B cell (primary cell): ENCODE measurements around the gene SIM1. TPM values are rescaled to one million over a fixed set of nuclear protein-coding genes. Genes with fewer than 3 reads are reported as not detected.

ENCODE experiments used
- ATAC-seq: fragments of 200-7000 bp; cut with Tn5 transposase; one replicate; pipeline ENCODE4 v1.10.0; 2021; ENCODE audit warnings: low read depth, mild to moderate bottlenecking, moderate number of reproducible peaks, moderate library complexity
- CTCF ChIA-PET: fragments of 350-600 bp; sonication (Branson Sonifier 250); formaldehyde crosslinking; loops from one replicate; lab custom pipeline; 2021; ENCODE audit warnings: antibody characterized with exemption, inconsistent platforms; lab: Charles Lee
- POLR2A ChIA-PET: fragments of 350-600 bp; sonication (Branson Sonifier 250); formaldehyde crosslinking; loops from one replicate; lab custom pipeline; 2021; ENCODE audit warnings: antibody characterized with exemption; lab: Charles Lee
- DNase-seq: peaks from one replicate; pipeline ENCODE4 v3.0.0; 2013
- H2AFZ ChIP-seq: 2 replicates; pipeline ENCODE4 v1.6.1; 2012; ENCODE audit warnings: mild to moderate bottlenecking, low read depth, low read length; ENCODE audit not compliant: insufficient read depth, poor library complexity, severe bottlenecking
- H3K27ac ChIP-seq, 2 donors: 1 replicate in 1 of 2; 2 replicates in 1 of 2; pipeline ENCODE4 v1.5.1; 2012 to 2013; ENCODE audit warnings: low read length in 2 of 2, mild to moderate bottlenecking in 2 of 2, moderate library complexity in 1 of 2
- H3K27me3 ChIP-seq, 4 experiments: fragments of 200-600 bp in 1 of 4; sonication (generic) in 1 of 4; replicated peaks in 1 of 4; 1 replicate in 2 of 4; 2 replicates in 2 of 4; pipeline versions ENCODE4 v1.6.1 to v1.7.0; 2013 to 2016; ENCODE audit warnings: low read length in 3 of 4, mild to moderate bottlenecking in 2 of 4, mixed read lengths in 1 of 4, moderate library complexity in 1 of 4; ENCODE audit not compliant: insufficient read depth in 4 of 4, control insufficient read depth in 3 of 4; ENCODE audit errors: control extremely low read depth in 1 of 4
- H3K36me3 ChIP-seq, 2 experiments: replicated peaks in 1 of 2; 1 replicate in 1 of 2; 2 replicates in 1 of 2; pipeline versions ENCODE4 v1.6.1 to v1.7.1; 2013; ENCODE audit warnings: low read length in 1 of 2; ENCODE audit not compliant: insufficient read depth in 2 of 2, control insufficient read depth in 1 of 2; ENCODE audit errors: control extremely low read depth in 1 of 2, extremely low read depth in 1 of 2
- H3K4me1 ChIP-seq, 2 donors: fragments of 200-600 bp in 1 of 2; sonication (generic) in 1 of 2; 1 replicate in 1 of 2; 2 replicates in 1 of 2; pipeline versions ENCODE4 v1.5.1 to v1.6.1; 2013 to 2017; ENCODE audit warnings: low read length in 2 of 2; ENCODE audit not compliant: control insufficient read depth in 2 of 2, insufficient read depth in 2 of 2
- H3K4me2 ChIP-seq: replicated peaks from 2 replicates; pipeline ENCODE3; 2012; ENCODE audit warnings: mild to moderate bottlenecking, low read depth, low read length; ENCODE audit not compliant: poor library complexity, severe bottlenecking
- H3K4me3 ChIP-seq, 5 experiments: fragments of 200-600 bp in 1 of 5; sonication (generic) in 1 of 5; 1 replicate in 3 of 5; 2 replicates in 2 of 5; pipeline versions ENCODE4 v1.5.1 to v1.7.0; 2011 to 2016; ENCODE audit warnings: low read length in 4 of 5, mild to moderate bottlenecking in 4 of 5, low read depth in 2 of 5, control low read depth in 1 of 5, moderate library complexity in 1 of 5; ENCODE audit not compliant: insufficient read depth in 1 of 5; ENCODE audit errors: control extremely low read depth in 1 of 5, extremely low read depth in 1 of 5
- H3K79me2 ChIP-seq: fragments of 200-600 bp; sonication (generic); one replicate; pipeline ENCODE4 v1.6.0; 2016; ENCODE audit warnings: low read length; ENCODE audit not compliant: control insufficient read depth, insufficient read depth
- H3K9ac ChIP-seq: fragments of 200-600 bp; sonication (generic); 2 replicates; pipeline ENCODE4 v1.6.1; 2017; ENCODE audit warnings: mild to moderate bottlenecking, low read length, moderate library complexity
- H3K9me3 ChIP-seq, 3 donors: one replicate each; pipeline versions ENCODE4 v1.6.1 to v1.7.1; 2013; ENCODE audit warnings: low read length in 2 of 3; ENCODE audit not compliant: control insufficient read depth in 2 of 3, insufficient read depth in 1 of 3; ENCODE audit errors: control extremely low read depth in 1 of 3
- H4K20me1 ChIP-seq: 2 replicates; pipeline ENCODE4 v1.6.0; 2012; ENCODE audit warnings: mild to moderate bottlenecking, low read length; ENCODE audit not compliant: insufficient read depth, control insufficient read depth, poor library complexity, severe bottlenecking
- H3K27ac Mint-ChIP-seq: one replicate; pipeline ENCODE4 v1.8.0; 2021; ENCODE audit warnings: mixed read lengths
- H3K27me3 Mint-ChIP-seq: one replicate; pipeline ENCODE4 v1.8.0; 2021; ENCODE audit warnings: mixed read lengths
- H3K4me1 Mint-ChIP-seq: one replicate; pipeline ENCODE4 v1.8.0; 2021; ENCODE audit warnings: mixed read lengths
- H3K4me3 Mint-ChIP-seq: one replicate; pipeline ENCODE4 v1.8.0; 2021; ENCODE audit warnings: mixed read lengths
- H3K9me3 Mint-ChIP-seq: one replicate; pipeline ENCODE4 v1.8.0; 2022; ENCODE audit warnings: mixed read lengths; ENCODE audit not compliant: insufficient read depth
- EZH2 ChIP-seq: IDR thresholded peaks from 2 replicates; pipeline ENCODE4 v1.6.1; 2012; ENCODE audit warnings: borderline replicate concordance, low read depth, mild to moderate bottlenecking, moderate library complexity, low read length; ENCODE audit not compliant: insufficient read depth, poor library complexity, severe bottlenecking
- WGBS: methylation state at CpG from one replicate; pipeline ENCODE4 v1.1.5; 2013; ENCODE audit warnings: missing lambda C conversion rate; ENCODE audit not compliant: insufficient coverage; 5-methylcytosine and 5-hydroxymethylcytosine counted together
- intact Hi-C: fragments of 100-400 bp; cut with micrococcal nuclease; formaldehyde crosslinking; loops from one replicate; pipeline ENCODE4 v1.10.0; 2022
- polyA plus RNA-seq: library from polyadenylated mRNA; depleted of rRNA; stranded (reverse); fragments of >200 nt; gene quantifications from 2 replicates; pipeline ENCODE4 v1.2.3, GENCODE V29; 2012
- total RNA-seq, 2 donors: library from RNA; stranded (reverse); fragments of 120-200 nt in 1 of 2; gene quantifications; 1 replicate in 1 of 2; 2 replicates in 1 of 2; pipeline versions ENCODE4 v1.2.3 to v1.2.4, GENCODE V29; 2013 to 2022
- TF ChIP-seq, protein P1 (sequence below): fragments of 200-600 bp; IDR thresholded peaks from one replicate; pipeline ENCODE4 v1.8.0; 2022; ENCODE audit warnings: antibody characterized with exemption, mild to moderate bottlenecking

The SIM1 gene
- total and polyA plus RNA-seq, 2 donors (not counting 1 experiment from before 2014, with no cell fraction given): not detected

GRCh38 chr6:100472674-100473073 lies 8.0 kb upstream of the SIM1 start:
- Histone ChIP-seq H2AFZ (no peak overlapping the region), H3K9ac (no peak overlapping the region), H3K9me3 (peaks cover 0 to 13% (median 0%) of the 10 kb centered on the region in 3 donors), H3K4me2 (no peak overlapping the region), H3K4me1 (peaks cover 0 to 6% of the 10 kb centered on the region in 2 donors), H3K36me3 (no peaks in the 10 kb centered on the region), H3K27ac (no peak overlapping the region), H3K79me2 (no peaks in the 10 kb centered on the region), H3K4me3 (no peak overlapping the region), H4K20me1 (no peaks in the 10 kb centered on the region), H3K27me3 (peaks cover 0 to 38% (median 34%) of the 10 kb centered on the region in 4 experiments)
- Mint-ChIP-seq H3K27me3 (peaks cover 65% of the 10 kb centered on the region), H3K4me1 (peaks cover 3% of the 10 kb centered on the region), H3K4me3 (no peak overlapping the region), H3K9me3 (no peaks in the 10 kb centered on the region), H3K27ac (no peak overlapping the region)
- WGBS: 31% methylated on average over 2 of the region's 3 CpGs
- TF ChIP-seq EZH2: no peak
- TF ChIP-seq, protein P1, sequence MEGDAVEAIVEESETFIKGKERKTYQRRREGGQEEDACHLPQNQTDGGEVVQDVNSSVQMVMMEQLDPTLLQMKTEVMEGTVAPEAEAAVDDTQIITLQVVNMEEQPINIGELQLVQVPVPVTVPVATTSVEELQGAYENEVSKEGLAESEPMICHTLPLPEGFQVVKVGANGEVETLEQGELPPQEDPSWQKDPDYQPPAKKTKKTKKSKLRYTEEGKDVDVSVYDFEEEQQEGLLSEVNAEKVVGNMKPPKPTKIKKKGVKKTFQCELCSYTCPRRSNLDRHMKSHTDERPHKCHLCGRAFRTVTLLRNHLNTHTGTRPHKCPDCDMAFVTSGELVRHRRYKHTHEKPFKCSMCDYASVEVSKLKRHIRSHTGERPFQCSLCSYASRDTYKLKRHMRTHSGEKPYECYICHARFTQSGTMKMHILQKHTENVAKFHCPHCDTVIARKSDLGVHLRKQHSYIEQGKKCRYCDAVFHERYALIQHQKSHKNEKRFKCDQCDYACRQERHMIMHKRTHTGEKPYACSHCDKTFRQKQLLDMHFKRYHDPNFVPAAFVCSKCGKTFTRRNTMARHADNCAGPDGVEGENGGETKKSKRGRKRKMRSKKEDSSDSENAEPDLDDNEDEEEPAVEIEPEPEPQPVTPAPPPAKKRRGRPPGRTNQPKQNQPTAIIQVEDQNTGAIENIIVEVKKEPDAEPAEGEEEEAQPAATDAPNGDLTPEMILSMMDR: no peak
- ChIA-PET CTCF (no interaction called here), POLR2A (no interaction called here)
- ATAC-seq (no peak), DNase-seq (no peak)
- intact Hi-C loops: no loop called here

- no peak overlapping the region for H3K4me3 Mint-ChIP-seq
- TF ChIP-seq, protein P1: no peak
- TF ChIP-seq EZH2: no peak
- H3K4me3 ChIP-seq: no peak overlapping the region
- H3K4me2 ChIP-seq: no peak overlapping the region
- H3K4me1 ChIP-seq: peaks cover 11 to 23% of the 10 kb centered on the region in 2 donors
- no peaks in the 10 kb centered on the region for H3K36me3 ChIP-seq
- ChIA-PET POLR2A (no interaction called here), CTCF (no interaction called here)
- H3K79me2 ChIP-seq: no peaks in the 10 kb centered on the region
- peaks cover 3% of the 10 kb centered on the region for H3K9me3 Mint-ChIP-seq
- intact Hi-C loops: no loop called here
- no peak overlapping the region for H2AFZ ChIP-seq
- H3K4me1 Mint-ChIP-seq: peaks cover 12% of the 10 kb centered on the region
- 85% methylated on average over 4 of the region's 5 CpGs for WGBS
- H3K9me3 ChIP-seq: peaks cover under 1 to 32% (median 11%) of the 10 kb centered on the region in 3 donors
- no peaks in the 10 kb centered on the region for H4K20me1 ChIP-seq
- DNase-seq (no peak), ATAC-seq (no peak)
- no peak overlapping the region for H3K9ac ChIP-seq
- H3K27ac Mint-ChIP-seq: no peak overlapping the region
- H3K27ac ChIP-seq: no peak overlapping the region
- peaks cover 71% of the 10 kb centered on the region for H3K27me3 Mint-ChIP-seq
- peaks cover 0 to 59% (median 53%) of the 10 kb centered on the region in 4 experiments for H3K27me3 ChIP-seq
Measured at GRCh38 chr6:100470422-100471120, 5.8 kb upstream of the SIM1 start.
